C4-2B (cell line): ENCODE results near the gene ATP4B.
A peak's percentile ranks its signal among the peaks of the same experiment; 100 is the strongest.

Experiments
- H3K27ac ChIP-seq: fragments of 450-650 bp; 2 replicates; pipeline ENCODE4 v1.5.1; 2017
- CTCF ChIP-seq: fragments of 450-650 bp; conservative IDR thresholded peaks from 2 replicates; pipeline ENCODE4 v1.5.1; 2017; ENCODE audit warnings: mild to moderate bottlenecking
- ZFX ChIP-seq: fragments of 450-650 bp; IDR thresholded peaks from 2 replicates; pipeline ENCODE4 v1.6.1; 2017

Gene ATP4B

GRCh38 chr13:113616281-113616906, 41.6 kb downstream of the ATP4B start:
- TF ChIP-seq ZFX (no peak), CTCF (no peak)
- peak overlapping the region; percentile 13; the same call in 1 of the 2 replicates for H3K27ac ChIP-seq

GRCh38 chr13:113613789-113614379, 44.1 kb downstream of the ATP4B start:
- no peak overlapping the region for H3K27ac ChIP-seq
- TF ChIP-seq CTCF (no peak), ZFX (no peak)

GRCh38 chr13:113612607-113613006, 45.4 kb downstream of the ATP4B start:
- no peak overlapping the region for H3K27ac ChIP-seq
- TF ChIP-seq ZFX, result no peak
- no peak for TF ChIP-seq CTCF

DNA sequence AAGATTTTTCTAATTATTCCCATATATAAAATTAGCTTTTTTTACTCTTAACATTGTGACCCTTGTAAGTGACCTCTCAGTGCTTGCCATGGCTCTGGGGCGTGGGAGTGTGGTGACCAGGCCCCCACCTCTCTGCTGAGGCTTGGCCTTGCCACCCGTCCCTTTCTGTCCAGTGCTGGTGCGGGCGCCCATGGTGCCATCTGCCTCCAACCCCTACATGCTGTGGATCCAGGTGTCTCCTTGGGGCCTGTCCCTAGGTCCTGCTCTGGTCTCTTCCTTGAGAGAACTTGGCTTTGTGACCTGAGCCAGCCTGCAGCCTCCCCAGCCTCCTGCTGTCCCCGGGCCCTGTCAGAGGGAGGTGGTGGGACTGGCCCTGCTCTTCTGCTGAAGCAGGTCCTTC, 46.0 kb downstream of the ATP4B start:
- TF ChIP-seq ZFX, result no peak
- no peak for TF ChIP-seq CTCF
- H3K27ac ChIP-seq, result no peak overlapping the region

- TF ChIP-seq ZFX, result no peak
- TF ChIP-seq CTCF, result no peak
Measured at GRCh38 chr13:113610266-113610665, 47.7 kb downstream of the ATP4B start.

GRCh38 chr13:113609616-113610015, 48.4 kb downstream of the ATP4B start:
- H3K27ac ChIP-seq, result no peak overlapping the region
- TF ChIP-seq ZFX (no peak), CTCF (no peak)

More at GRCh38 chr13:113610266-113610665, 47.7 kb downstream of the ATP4B start:
- no peak overlapping the region for H3K27ac ChIP-seq

- no peak for TF ChIP-seq ZFX
- TF ChIP-seq CTCF, result no peak
Measured at GRCh38 chr13:113608967-113609533, 48.9 kb downstream of the ATP4B start.

More at GRCh38 chr13:113608967-113609533, 48.9 kb downstream of the ATP4B start:
- no peak overlapping the region for H3K27ac ChIP-seq
